ENCODE data around the gene SCO2. TPM values are rescaled to one million over a fixed set of nuclear protein-coding genes. Genes with fewer than 3 reads are reported as not detected.
A peak's percentile ranks its signal among the peaks of the same experiment; 100 is the strongest.

The SCO2 gene
- total RNA-seq, 1 experiment from 2014 or later: 6.3 TPM

GRCh38 chr22:50483106-50483505 is 42.3 kb downstream of the SCO2 start:
- Histone ChIP-seq H3K4me3 (no peak overlapping the region), H3K27me3 (replicated peaks) (peaks cover 38% of the 10 kb centered on the region), H3K4me1 (replicated peaks) (peaks cover 8% of the 10 kb centered on the region; the same call in 1 of the 2 replicates), H3K9me3 (replicated peaks) (no peaks in the 10 kb centered on the region), H3K27ac (no peak overlapping the region), H3K36me3 (no peaks in the 10 kb centered on the region)
- DNase-seq (ENCODE audit: low read depth in 1 of 2, low spot score in 2 of 2): no peak

GRCh38 chr22:50482107-50483074 is 43.0 kb downstream of the SCO2 start:
- peak overlapping the region; percentile 26; the same call in 1 of the 2 replicates for H3K4me3 ChIP-seq
- H3K9me3 ChIP-seq (replicated peaks): no peaks in the 10 kb centered on the region
- H3K36me3 ChIP-seq: no peaks in the 10 kb centered on the region
- H3K4me1 ChIP-seq (replicated peaks): peaks cover 8% of the 10 kb centered on the region; the same call in 1 of the 2 replicates
- DNase-seq (ENCODE audit: low read depth in 1 of 2, low spot score in 2 of 2): no peak
- no peak overlapping the region for H3K27ac ChIP-seq
- H3K27me3 ChIP-seq (replicated peaks): peaks cover 38% of the 10 kb centered on the region

GRCh38 chr22:50481440-50482106 is 43.8 kb downstream of the SCO2 start, which contains the start of gene ADM2:
ADM2 (plus strand) TSS chr22:50481543; CDS start chr22:50481848, 305 bp downstream.
- Histone ChIP-seq H3K4me3 (peak within 1 kb of the TSS; percentile 26), H3K9me3 (replicated peaks) (no peaks in the 10 kb centered on the region), H3K4me1 (replicated peaks) (peaks cover 8% of the 10 kb centered on the region; the same call in 1 of the 2 replicates), H3K36me3 (no peaks in the 10 kb centered on the region), H3K27ac (no peak within 1 kb of the TSS), H3K27me3 (replicated peaks) (peaks cover 38% of the 10 kb centered on the region)
- DNase-seq (ENCODE audit: low read depth in 1 of 2, low spot score in 2 of 2): no peak

DNA sequence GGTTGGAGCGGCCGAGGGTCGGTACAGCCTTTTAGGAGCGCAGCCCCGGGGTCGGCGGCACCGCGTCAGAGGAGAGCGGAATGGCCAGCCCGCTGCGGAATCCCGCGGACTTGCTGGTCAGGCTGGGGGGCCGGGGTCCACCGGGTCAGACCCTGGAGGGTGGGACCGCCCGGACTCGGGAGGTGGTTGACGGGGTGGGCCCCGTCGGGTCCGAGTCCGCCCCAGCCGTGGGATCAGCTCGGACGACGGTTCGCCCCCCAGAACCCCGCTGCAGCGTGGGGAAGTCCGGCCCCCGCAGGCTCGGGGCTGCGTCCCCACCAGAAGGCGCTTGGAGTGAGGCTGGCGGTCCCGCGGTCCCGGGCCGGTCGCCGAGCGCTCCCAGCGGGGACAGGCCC is 44.4 kb downstream of the SCO2 start:
- H3K27me3 ChIP-seq (replicated peaks): peaks cover 38% of the 10 kb centered on the region
- no peak for DNase-seq (ENCODE audit: low read depth in 1 of 2, low spot score in 2 of 2)
- H3K9me3 ChIP-seq (replicated peaks): no peaks in the 10 kb centered on the region
- H3K4me1 ChIP-seq (replicated peaks): peaks cover 8% of the 10 kb centered on the region; the same call in 1 of the 2 replicates
- H3K27ac ChIP-seq: no peak overlapping the region
- peak overlapping the region; percentile 26 for H3K4me3 ChIP-seq
- H3K36me3 ChIP-seq: no peaks in the 10 kb centered on the region

GRCh38 chr22:50479721-50480120 is 45.7 kb downstream of the SCO2 start:
- DNase-seq (ENCODE audit: low read depth in 1 of 2, low spot score in 2 of 2): no peak

DNA sequence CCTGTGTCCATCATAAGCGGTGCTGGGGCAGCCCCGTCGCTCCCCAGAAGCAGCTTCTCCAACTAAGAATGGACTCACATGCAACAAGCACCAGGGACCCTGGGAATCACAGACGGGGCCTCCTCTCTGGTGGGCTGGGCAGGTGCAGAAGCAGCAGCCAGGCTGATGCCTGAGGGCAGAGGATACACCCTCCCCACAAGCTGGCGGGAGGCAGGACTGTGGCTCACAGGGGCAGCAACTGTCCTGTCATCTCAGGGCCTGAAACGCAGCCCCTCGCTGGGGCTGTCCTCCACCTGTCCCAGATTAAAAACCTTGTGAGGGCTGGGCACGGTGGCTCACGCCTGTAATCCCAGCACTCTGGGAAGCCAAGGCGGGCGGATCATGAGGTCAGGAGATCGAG is 47.5 kb downstream of the SCO2 start:
- Histone ChIP-seq H3K36me3 (peaks cover 16% of the 10 kb centered on the region), H3K4me3 (no peak overlapping the region), H3K27me3 (replicated peaks) (peaks cover 38% of the 10 kb centered on the region), H3K9me3 (replicated peaks) (no peaks in the 10 kb centered on the region), H3K27ac (no peak overlapping the region), H3K4me1 (replicated peaks) (peaks cover 28% of the 10 kb centered on the region)
- DNase-seq (ENCODE audit: low read depth in 1 of 2, low spot score in 2 of 2): no peak

More at GRCh38 chr22:50479721-50480120, 45.7 kb downstream of the SCO2 start:
- no peak overlapping the region for H3K4me3 ChIP-seq
- peaks cover 38% of the 10 kb centered on the region for H3K27me3 ChIP-seq (replicated peaks)
- peaks cover under 1% of the 10 kb centered on the region; the same call in 1 of the 2 replicates for H3K36me3 ChIP-seq
- H3K27ac ChIP-seq: no peak overlapping the region
- no peaks in the 10 kb centered on the region for H3K9me3 ChIP-seq (replicated peaks)
- peaks cover 16% of the 10 kb centered on the region for H3K4me1 ChIP-seq (replicated peaks)

- Histone ChIP-seq H3K4me3 (no peak overlapping the region), H3K27ac (no peak overlapping the region), H3K9me3 (replicated peaks) (no peaks in the 10 kb centered on the region), H3K27me3 (replicated peaks) (peaks cover 29% of the 10 kb centered on the region), H3K36me3 (peaks cover 26% of the 10 kb centered on the region), H3K4me1 (replicated peaks) (peaks cover 28% of the 10 kb centered on the region)
- no peak for DNase-seq (ENCODE audit: low read depth in 1 of 2, low spot score in 2 of 2)
These were observed 48.5 kb downstream of the SCO2 start for GRCh38 chr22:50476868-50477267.

DNA sequence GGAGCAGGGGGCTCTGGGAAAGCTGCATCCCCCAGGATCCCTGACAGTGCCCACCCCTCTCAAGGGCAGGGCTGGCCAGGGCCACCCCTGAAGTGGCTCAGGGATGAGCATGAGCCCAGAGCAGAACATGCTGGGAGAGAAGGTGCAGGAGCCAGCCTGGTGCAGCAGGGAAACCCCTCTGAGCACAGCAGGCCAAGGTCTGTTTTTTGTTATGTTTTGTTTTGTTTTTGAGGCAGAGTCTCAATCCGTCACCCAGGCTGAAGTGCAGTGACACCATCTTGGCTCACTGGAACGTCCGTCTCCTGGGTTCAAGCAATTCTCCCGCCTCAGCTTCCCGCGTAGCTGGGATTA is 49.8 kb downstream of the SCO2 start:
- Histone ChIP-seq H3K36me3 (peaks cover 31% of the 10 kb centered on the region), H3K27me3 (replicated peaks) (peaks cover 17% of the 10 kb centered on the region), H3K4me3 (no peak overlapping the region), H3K9me3 (replicated peaks) (no peaks in the 10 kb centered on the region), H3K27ac (no peak overlapping the region), H3K4me1 (replicated peaks) (peaks cover 21% of the 10 kb centered on the region)
- DNase-seq (ENCODE audit: low read depth in 1 of 2, low spot score in 2 of 2): no peak

- H3K27ac ChIP-seq: peak within 1 kb of the TSS; percentile 42
- peak; percentile 83 to 90 for DNase-seq (ENCODE audit: low read depth in 1 of 2, low spot score in 2 of 2)
- H3K27me3 ChIP-seq (replicated peaks): peaks cover 10% of the 10 kb centered on the region
- peaks cover 31% of the 10 kb centered on the region for H3K36me3 ChIP-seq
- peaks cover 28% of the 10 kb centered on the region for H3K4me1 ChIP-seq (replicated peaks)
- no peaks in the 10 kb centered on the region for H3K9me3 ChIP-seq (replicated peaks)
- peak within 1 kb of the TSS; percentile 94 for H3K4me3 ChIP-seq
These were observed 50.4 kb downstream of the SCO2 start, which contains the start of gene SBF1 for GRCh38 chr22:50474710-50475651. SBF1 (minus strand) TSS chr22:50475035; CDS start chr22:50474840, 195 bp downstream.

- Histone ChIP-seq H3K27me3 (replicated peaks) (peaks cover 3% of the 10 kb centered on the region; the same call in 1 of the 2 replicates), H3K4me1 (replicated peaks) (peaks cover 34% of the 10 kb centered on the region), H3K27ac (peak overlapping the region; percentile 42), H3K4me3 (peak overlapping the region; percentile 94), H3K9me3 (replicated peaks) (no peaks in the 10 kb centered on the region), H3K36me3 (peaks cover 33% of the 10 kb centered on the region)
- DNase-seq (ENCODE audit: low read depth in 1 of 2, low spot score in 2 of 2): peak; percentile 56 to 66
These were observed 51.3 kb downstream of the SCO2 start for GRCh38 chr22:50473855-50474671.
